GM21825 (cell line): ENCODE results near the gene AKTIP.
A peak's percentile ranks its signal among the peaks of the same experiment; 100 is the strongest.
"Not testable (repeated sequence)": the region's sequence is repeated elsewhere in the genome, so short reads cannot be mapped to it uniquely, and the experiment has no call there.

Experiments
- ATAC-seq: cut with Tn5 transposase; IDR thresholded peaks from one replicate; pipeline ENCODE4 v1.9.1; 2021; ENCODE audit warnings: mild to moderate bottlenecking, moderate library complexity; ENCODE audit not compliant: unreplicated experiment

Gene AKTIP

GRCh38 chr16:53517851-53518250 lies 14.8 kb upstream of the AKTIP start:
- no peak for ATAC-seq

GRCh38 chr16:53515811-53516210 lies 12.8 kb upstream of the AKTIP start:
- ATAC-seq, result no peak

GRCh38 chr16:53515259-53515658 lies 12.2 kb upstream of the AKTIP start:
- ATAC-seq, result no peak

- ATAC-seq, result not testable (repeated sequence)
Observed at GRCh38 chr16:53512795-53513194, 9.8 kb upstream of the AKTIP start.

GRCh38 chr16:53511403-53512280 lies 8.6 kb upstream of the AKTIP start:
- ATAC-seq, result no peak

GRCh38 chr16:53511084-53511402 lies 8.0 kb upstream of the AKTIP start:
- ATAC-seq, result no peak

- no peak for ATAC-seq
Observed at GRCh38 chr16:53510704-53511070, 7.7 kb upstream of the AKTIP start.

GRCh38 chr16:53509906-53510703 lies 7.1 kb upstream of the AKTIP start:
- ATAC-seq, result no peak

- ATAC-seq, result no peak
Observed at GRCh38 chr16:53507464-53508179, 4.6 kb upstream of the AKTIP start.

- ATAC-seq, result no peak
Observed at GRCh38 chr16:53506254-53506653, 3.2 kb upstream of the AKTIP start.

- ATAC-seq, result no peak
Observed at GRCh38 chr16:53504665-53505064, 1.7 kb upstream of the AKTIP start.

- no peak for ATAC-seq
Observed at GRCh38 chr16:53503991-53504663, 1.1 kb upstream of the AKTIP start.

- peak; percentile 95 for ATAC-seq
Observed at GRCh38 chr16:53503270-53503923, 388 bp upstream of the AKTIP start.

GRCh38 chr16:53501216-53501859 lies 1.7 kb downstream of the AKTIP start:
- ATAC-seq, result no peak

GRCh38 chr16:53498984-53499383 lies 4.0 kb downstream of the AKTIP start:
- ATAC-seq, result no peak

GRCh38 chr16:53495325-53495724 lies 7.7 kb downstream of the AKTIP start:
- no peak for ATAC-seq

- no peak for ATAC-seq
Observed at GRCh38 chr16:53494636-53495035, 8.4 kb downstream of the AKTIP start.

GRCh38 chr16:53492503-53492902 lies 10.5 kb downstream of the AKTIP start:
- no peak for ATAC-seq

- ATAC-seq, result no peak
Observed at GRCh38 chr16:53489755-53490154, 13.3 kb downstream of the AKTIP start.

GRCh38 chr16:53486230-53486629 lies 16.8 kb downstream of the AKTIP start:
- no peak for ATAC-seq
